Caco-2 (cell line): ENCODE data around the gene CHST2. TPM values are rescaled to one million over a fixed set of nuclear protein-coding genes. Genes with fewer than 3 reads are reported as not detected.

Experiments
- BruUV-seq: library from RNA; stranded (reverse); fragments of 400-500 nt; replicated peaks from 2 replicates; lab custom pipeline; 2021; lab: Mats Ljungman, UMichigan
- CTCF ChIA-PET: fragments of 300-600 bp; sonication (Branson Sonifier 250); formaldehyde crosslinking; loops from one replicate; lab custom pipeline; 2022; ENCODE audit warnings: antibody characterized with exemption; lab: Charles Lee
- POLR2A ChIA-PET: fragments of 300-600 bp; sonication (Branson Sonifier 250); formaldehyde crosslinking; loops from one replicate; lab custom pipeline; 2022; ENCODE audit warnings: antibody characterized with exemption; lab: Charles Lee
- DNase-seq, 2 experiments: peaks; one replicate each; pipeline versions ENCODE4 v3.0.0 to v3.0.0-alpha.2; 2020 to 2022
- H3K27me3 ChIP-seq: replicated peaks from 2 replicates; pipeline ENCODE4 v1.6.0; 2011; ENCODE audit warnings: low read length; ENCODE audit not compliant: control insufficient read depth, insufficient read depth
- H3K36me3 ChIP-seq: 2 replicates; pipeline ENCODE4 v1.5.1; 2011; ENCODE audit warnings: low read length; ENCODE audit not compliant: control insufficient read depth, insufficient read depth
- H3K4me1 ChIP-seq: fragments of 250-450 bp; sonication (Bioruptor Pico); 2 replicates; pipeline ENCODE4 v1.5.1; 2020; ENCODE audit warnings: mild to moderate bottlenecking
- H3K4me3 ChIP-seq: 2 replicates; pipeline ENCODE4 v1.5.1; 2011; ENCODE audit warnings: low read depth, mild to moderate bottlenecking, control low read depth, low read length
- H3K9me3 ChIP-seq: fragments of 250-450 bp; sonication (Bioruptor Pico); 2 replicates; pipeline ENCODE4 v1.5.1; 2020; ENCODE audit warnings: mild to moderate bottlenecking, moderate library complexity
- H3K27ac Mint-ChIP-seq: one replicate; pipeline ENCODE4 v1.8.0; 2022; ENCODE audit warnings: mixed read lengths; ENCODE audit not compliant: unreplicated experiment
- H3K27me3 Mint-ChIP-seq: one replicate; pipeline ENCODE4 v1.8.0; 2022; ENCODE audit warnings: mixed read lengths; ENCODE audit not compliant: insufficient read depth, unreplicated experiment
- H3K36me3 Mint-ChIP-seq: one replicate; pipeline ENCODE4 v1.8.0; 2022; ENCODE audit warnings: mild to moderate bottlenecking, mixed read lengths; ENCODE audit not compliant: insufficient read depth, unreplicated experiment
- H3K4me1 Mint-ChIP-seq: one replicate; pipeline ENCODE4 v1.8.0; 2022; ENCODE audit warnings: low read depth, mixed read lengths; ENCODE audit not compliant: unreplicated experiment
- H3K4me3 Mint-ChIP-seq: one replicate; pipeline ENCODE4 v1.8.0; 2022; ENCODE audit warnings: mild to moderate bottlenecking, moderate library complexity, mixed read lengths; ENCODE audit not compliant: unreplicated experiment
- H3K9me3 Mint-ChIP-seq: one replicate; pipeline ENCODE4 v1.8.0; 2022; ENCODE audit warnings: mixed read lengths; ENCODE audit not compliant: unreplicated experiment
- intact Hi-C: fragments of 100-400 bp; cut with micrococcal nuclease; formaldehyde crosslinking; loops from one replicate; pipeline ENCODE4 v1.10.0; 2022; ENCODE audit not compliant: unreplicated experiment
- total RNA-seq: library from RNA; stranded (reverse); gene quantifications from 2 replicates; pipeline ENCODE4 v1.2.3, GENCODE V29; 2022
- TF ChIP-seq, protein P1 (sequence below), 2 experiments: fragments of 200-600 bp in 1 of 2; IDR thresholded peaks; 1 replicate in 1 of 2; 2 replicates in 1 of 2; pipeline versions ENCODE4 v1.5.1 to v1.8.0; 2011 to 2022; ENCODE audit warnings: antibody characterized with exemption in 1 of 2, control low read depth in 1 of 2, inconsistent platforms in 1 of 2, low read depth in 1 of 2, low read length in 1 of 2, mild to moderate bottlenecking in 1 of 2, moderate library complexity in 1 of 2; ENCODE audit not compliant: insufficient read depth in 1 of 2, severe bottlenecking in 1 of 2, unreplicated experiment in 1 of 2

Gene CHST2
- total RNA-seq, 1 experiment from 2014 or later: not detected

- no peaks in the 10 kb centered on the region for H3K4me1 ChIP-seq
- Mint-ChIP-seq H3K4me3 (no peak overlapping the region), H3K36me3 (no peaks in the 10 kb centered on the region), H3K4me1 (no peaks in the 10 kb centered on the region), H3K9me3 (no peaks in the 10 kb centered on the region), H3K27ac (no peak overlapping the region), H3K27me3 (peaks cover 2% of the 10 kb centered on the region)
- H3K27me3 ChIP-seq: no peaks in the 10 kb centered on the region
- BruUV-seq: no TSS peak
- intact Hi-C loops: no loop called here
- no peak for DNase-seq
- H3K9me3 ChIP-seq: no peaks in the 10 kb centered on the region
- ChIA-PET CTCF (no interaction called here), POLR2A (no interaction called here)
- H3K36me3 ChIP-seq: no peaks in the 10 kb centered on the region
- TF ChIP-seq, protein P1, sequence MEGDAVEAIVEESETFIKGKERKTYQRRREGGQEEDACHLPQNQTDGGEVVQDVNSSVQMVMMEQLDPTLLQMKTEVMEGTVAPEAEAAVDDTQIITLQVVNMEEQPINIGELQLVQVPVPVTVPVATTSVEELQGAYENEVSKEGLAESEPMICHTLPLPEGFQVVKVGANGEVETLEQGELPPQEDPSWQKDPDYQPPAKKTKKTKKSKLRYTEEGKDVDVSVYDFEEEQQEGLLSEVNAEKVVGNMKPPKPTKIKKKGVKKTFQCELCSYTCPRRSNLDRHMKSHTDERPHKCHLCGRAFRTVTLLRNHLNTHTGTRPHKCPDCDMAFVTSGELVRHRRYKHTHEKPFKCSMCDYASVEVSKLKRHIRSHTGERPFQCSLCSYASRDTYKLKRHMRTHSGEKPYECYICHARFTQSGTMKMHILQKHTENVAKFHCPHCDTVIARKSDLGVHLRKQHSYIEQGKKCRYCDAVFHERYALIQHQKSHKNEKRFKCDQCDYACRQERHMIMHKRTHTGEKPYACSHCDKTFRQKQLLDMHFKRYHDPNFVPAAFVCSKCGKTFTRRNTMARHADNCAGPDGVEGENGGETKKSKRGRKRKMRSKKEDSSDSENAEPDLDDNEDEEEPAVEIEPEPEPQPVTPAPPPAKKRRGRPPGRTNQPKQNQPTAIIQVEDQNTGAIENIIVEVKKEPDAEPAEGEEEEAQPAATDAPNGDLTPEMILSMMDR (IDR thresholded peaks at IDR 0.05; ENCODE audit: insufficient read depth in 1 of 2, low read depth in 1 of 2, low read length in 1 of 2, severe bottlenecking in 1 of 2, unreplicated experiment in 1 of 2): no peak
- H3K4me3 ChIP-seq: no peak overlapping the region
These were observed 22.8 kb downstream of the CHST2 start for GRCh38 chr3:143142354-143142753.

DNA sequence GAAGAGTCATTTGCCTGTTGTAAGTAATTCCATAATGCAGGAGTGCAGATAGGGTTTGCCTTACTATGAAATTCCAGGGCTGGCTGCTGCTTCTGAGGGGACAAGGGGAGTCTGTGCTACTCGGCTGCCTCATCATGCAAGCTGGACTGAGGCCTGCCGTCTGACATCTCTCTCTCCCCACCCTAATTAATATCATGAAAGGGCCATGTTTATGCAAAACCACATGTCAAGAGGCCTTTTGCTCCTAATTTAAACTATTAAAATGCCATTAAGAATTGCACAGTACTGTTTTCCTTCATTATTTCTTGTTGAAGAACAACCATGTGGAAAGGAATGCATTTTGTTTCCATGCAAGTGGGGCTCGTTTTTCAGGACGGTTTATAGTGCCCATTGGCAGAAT, 26.3 kb downstream of the CHST2 start:
- no peak overlapping the region for H3K4me3 ChIP-seq
- peaks cover 5% of the 10 kb centered on the region for H3K27me3 Mint-ChIP-seq
- no TSS peak for BruUV-seq
- intact Hi-C loops: no loop called here
- TF ChIP-seq, protein P1 (IDR thresholded peaks at IDR 0.05; ENCODE audit: insufficient read depth in 1 of 2, low read depth in 1 of 2, low read length in 1 of 2, severe bottlenecking in 1 of 2, unreplicated experiment in 1 of 2): no peak
- H3K4me1 Mint-ChIP-seq: no peaks in the 10 kb centered on the region
- H3K27ac Mint-ChIP-seq: no peak overlapping the region
- H3K36me3 Mint-ChIP-seq: no peaks in the 10 kb centered on the region
- POLR2A ChIA-PET: no interaction called here
- H3K4me3 Mint-ChIP-seq: no peak overlapping the region
- DNase-seq: no peak
- no peaks in the 10 kb centered on the region for H3K4me1 ChIP-seq
- CTCF ChIA-PET: no interaction called here
- no peaks in the 10 kb centered on the region for H3K27me3 ChIP-seq
- H3K9me3 ChIP-seq: no peaks in the 10 kb centered on the region
- H3K9me3 Mint-ChIP-seq: no peaks in the 10 kb centered on the region
- no peaks in the 10 kb centered on the region for H3K36me3 ChIP-seq

- Mint-ChIP-seq H3K9me3 (no peaks in the 10 kb centered on the region), H3K27ac (no peak overlapping the region), H3K27me3 (peaks cover 7% of the 10 kb centered on the region), H3K36me3 (no peaks in the 10 kb centered on the region), H3K4me1 (no peaks in the 10 kb centered on the region), H3K4me3 (no peak overlapping the region)
- intact Hi-C loops: no loop called here
- CTCF ChIA-PET: interaction anchor here (0.6 kb wide), 1 partner anchor 230 kb away, joined by 3 read pairs; no protein-coding TSS in a partner anchor
- Histone ChIP-seq H3K4me3 (no peak overlapping the region), H3K4me1 (no peaks in the 10 kb centered on the region), H3K9me3 (no peaks in the 10 kb centered on the region), H3K27me3 (no peaks in the 10 kb centered on the region), H3K36me3 (no peaks in the 10 kb centered on the region)
- TF ChIP-seq, protein P1 (IDR thresholded peaks at IDR 0.05; ENCODE audit: insufficient read depth in 1 of 2, low read depth in 1 of 2, low read length in 1 of 2, severe bottlenecking in 1 of 2, unreplicated experiment in 1 of 2): no peak
- DNase-seq: no peak
- POLR2A ChIA-PET: no interaction called here
- BruUV-seq: no TSS peak
These were observed 27.1 kb downstream of the CHST2 start for GRCh38 chr3:143146486-143147274.
